ENCODE measurements around the gene MAPK1. TPM values are rescaled to one million over a fixed set of nuclear protein-coding genes. Genes with fewer than 3 reads are reported as not detected.
"Not testable (repeated sequence)": the region's sequence is repeated elsewhere in the genome, so short reads cannot be mapped to it uniquely, and the experiment has no call there.

Gene MAPK1
- total RNA-seq, 1 experiment from 2014 or later: 90.3 TPM

DNA sequence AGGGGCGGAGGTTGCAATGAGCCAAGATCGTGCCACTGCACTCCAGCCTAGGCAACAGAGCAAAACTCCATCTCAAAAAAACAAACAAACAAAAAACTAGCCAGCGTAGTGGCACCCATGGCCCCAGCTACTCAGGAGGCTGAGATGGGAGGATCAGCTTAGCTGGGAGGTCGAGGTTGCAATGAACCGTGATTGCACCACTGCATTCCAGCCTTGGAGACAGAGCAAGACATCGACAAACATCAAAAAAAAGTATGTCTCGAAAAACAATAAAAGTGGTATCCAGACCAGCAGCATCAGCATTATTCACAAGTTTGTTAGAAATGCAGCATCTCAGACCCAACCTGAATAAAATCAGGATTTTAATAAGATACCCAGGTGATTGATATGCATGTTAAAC is 6.2 kb upstream of the MAPK1 start:
- H3T11ph ChIP-seq (ENCODE audit: low read length): no peak overlapping the region
- Mint-ChIP-seq H3K27me3 (ENCODE audit: low read depth) (peaks cover 10% of the 10 kb centered on the region), H3K9me3 (no peaks in the 10 kb centered on the region), H3K36me3 (ENCODE audit: insufficient read depth in 1 of 3, low read depth in 3 of 3) (no peaks in the 10 kb centered on the region), H3K4me3 (no peak overlapping the region), H3K4me1 (peaks cover 0 to 2% of the 10 kb centered on the region in 2 experiments; a peak in 2 of 4 replicates), H3K27ac (no peak overlapping the region; a peak in 1 of 7 replicates)
- H2AK5ac ChIP-seq (ENCODE audit: insufficient read length, low read length): no peak overlapping the region
- no peaks in the 10 kb centered on the region for H3K23me2 ChIP-seq (ENCODE audit: insufficient read length, low read depth, low read length, poor library complexity, severe bottlenecking)
- TF ChIP-seq, protein P1, sequence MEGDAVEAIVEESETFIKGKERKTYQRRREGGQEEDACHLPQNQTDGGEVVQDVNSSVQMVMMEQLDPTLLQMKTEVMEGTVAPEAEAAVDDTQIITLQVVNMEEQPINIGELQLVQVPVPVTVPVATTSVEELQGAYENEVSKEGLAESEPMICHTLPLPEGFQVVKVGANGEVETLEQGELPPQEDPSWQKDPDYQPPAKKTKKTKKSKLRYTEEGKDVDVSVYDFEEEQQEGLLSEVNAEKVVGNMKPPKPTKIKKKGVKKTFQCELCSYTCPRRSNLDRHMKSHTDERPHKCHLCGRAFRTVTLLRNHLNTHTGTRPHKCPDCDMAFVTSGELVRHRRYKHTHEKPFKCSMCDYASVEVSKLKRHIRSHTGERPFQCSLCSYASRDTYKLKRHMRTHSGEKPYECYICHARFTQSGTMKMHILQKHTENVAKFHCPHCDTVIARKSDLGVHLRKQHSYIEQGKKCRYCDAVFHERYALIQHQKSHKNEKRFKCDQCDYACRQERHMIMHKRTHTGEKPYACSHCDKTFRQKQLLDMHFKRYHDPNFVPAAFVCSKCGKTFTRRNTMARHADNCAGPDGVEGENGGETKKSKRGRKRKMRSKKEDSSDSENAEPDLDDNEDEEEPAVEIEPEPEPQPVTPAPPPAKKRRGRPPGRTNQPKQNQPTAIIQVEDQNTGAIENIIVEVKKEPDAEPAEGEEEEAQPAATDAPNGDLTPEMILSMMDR (conservative IDR thresholded peaks at IDR 0.05): no peak
- no peak overlapping the region for H2BK20ac ChIP-seq (ENCODE audit: low read depth, low read length, poor library complexity, severe bottlenecking)
- no peak overlapping the region for H3K4ac ChIP-seq (ENCODE audit: low read depth, low read length)
- H3K27me3 ChIP-seq (ENCODE audit: insufficient read depth, low read length): no peaks in the 10 kb centered on the region
- H3K79me1 ChIP-seq (ENCODE audit: insufficient read depth, low read depth, low read length, poor library complexity, severe bottlenecking): no peaks in the 10 kb centered on the region
- H2BK15ac ChIP-seq (ENCODE audit: low read depth, low read length): no peak overlapping the region
- H4K91ac ChIP-seq (ENCODE audit: insufficient read length, low read depth, low read length): no peak overlapping the region
- H3K27ac ChIP-seq (ENCODE audit: insufficient read length, low read depth, low read length): no peak overlapping the region
- H4K20me1 ChIP-seq (ENCODE audit: control insufficient read depth, insufficient read depth, insufficient read length): no peaks in the 10 kb centered on the region
- H2AFZ ChIP-seq (ENCODE audit: low read length): no peak overlapping the region
- no peak overlapping the region for H3K18ac ChIP-seq (ENCODE audit: insufficient read length, low read depth, low read length)
- no peaks in the 10 kb centered on the region for H3K4me1 ChIP-seq (ENCODE audit: insufficient read depth, low read length)
- no peak overlapping the region for H4K8ac ChIP-seq (replicated peaks; ENCODE audit: insufficient read length, low read depth, low read length)
- no peaks in the 10 kb centered on the region for H3K79me2 ChIP-seq (ENCODE audit: insufficient read depth, low read length)
- DNase-seq: no peak
- no peak overlapping the region for H3K4me2 ChIP-seq (ENCODE audit: insufficient read depth, insufficient read length, low read length)
- no peak overlapping the region for H4K5ac ChIP-seq (ENCODE audit: insufficient read length, low read depth, low read length)
- no peak overlapping the region for H2BK12ac ChIP-seq (ENCODE audit: insufficient read length, low read depth, low read length)
- H2BK5ac ChIP-seq (ENCODE audit: insufficient read length, low read length): no peak overlapping the region
- no peak overlapping the region for H3K23ac ChIP-seq (ENCODE audit: insufficient read length, low read depth, low read length)
- H3K9ac ChIP-seq (ENCODE audit: extremely low read depth, insufficient read length, low read length): no peak overlapping the region
- no peak overlapping the region for H3K14ac ChIP-seq (ENCODE audit: insufficient read depth, low read length)
- WGBS (ENCODE audit: extremely low coverage, insufficient read length, low lambda C conversion rate): no CpG with 5 or more reads among the region's 7 CpGs
- no peak overlapping the region for H3K56ac ChIP-seq (ENCODE audit: insufficient read length, low read depth, low read length)
- H3K9me3 ChIP-seq (ENCODE audit: control insufficient read depth, low read depth, low read length): no peaks in the 10 kb centered on the region
- H2BK120ac ChIP-seq (ENCODE audit: low read depth, low read length, poor library complexity, severe bottlenecking): no peak overlapping the region

DNA sequence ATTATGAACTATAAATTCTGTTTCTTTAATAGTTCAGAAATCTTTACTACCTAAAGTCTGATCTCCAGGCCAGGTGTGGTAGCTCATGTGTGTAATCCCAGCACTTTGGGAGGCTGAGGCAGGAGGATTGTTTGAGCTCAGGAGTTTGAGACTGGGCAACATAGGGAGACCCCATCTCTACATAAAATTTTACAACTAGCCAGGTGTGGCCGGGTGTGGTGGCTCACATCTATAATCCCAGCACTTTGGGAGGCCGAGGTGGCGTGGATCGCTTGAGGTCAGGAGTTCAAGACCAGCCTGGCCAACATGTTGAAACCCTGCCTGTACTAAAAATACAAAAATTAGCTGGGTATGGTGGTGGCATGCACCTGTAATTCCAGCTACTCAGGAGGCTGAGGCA is 5.3 kb upstream of the MAPK1 start:
- not testable (repeated sequence) for H3K27ac ChIP-seq (ENCODE audit: insufficient read length, low read depth, low read length); H2BK15ac ChIP-seq (ENCODE audit: low read depth, low read length); H3K9ac ChIP-seq (ENCODE audit: extremely low read depth, insufficient read length, low read length); H3K4me3 Mint-ChIP-seq; H3K27ac Mint-ChIP-seq; H4K8ac ChIP-seq (replicated peaks; ENCODE audit: insufficient read length, low read depth, low read length); H3K36me3 Mint-ChIP-seq (ENCODE audit: insufficient read depth in 1 of 3, low read depth in 3 of 3); H2BK12ac ChIP-seq (ENCODE audit: insufficient read length, low read depth, low read length); H3K4me1 ChIP-seq (ENCODE audit: insufficient read depth, low read length); H3T11ph ChIP-seq (ENCODE audit: low read length); H3K23me2 ChIP-seq (ENCODE audit: insufficient read length, low read depth, low read length, poor library complexity, severe bottlenecking); DNase-seq; H3K4ac ChIP-seq (ENCODE audit: low read depth, low read length); H3K18ac ChIP-seq (ENCODE audit: insufficient read length, low read depth, low read length); H2BK120ac ChIP-seq (ENCODE audit: low read depth, low read length, poor library complexity, severe bottlenecking); H3K56ac ChIP-seq (ENCODE audit: insufficient read length, low read depth, low read length); H4K91ac ChIP-seq (ENCODE audit: insufficient read length, low read depth, low read length); H3K9me3 ChIP-seq (ENCODE audit: control insufficient read depth, low read depth, low read length); H3K79me1 ChIP-seq (ENCODE audit: insufficient read depth, low read depth, low read length, poor library complexity, severe bottlenecking); H3K23ac ChIP-seq (ENCODE audit: insufficient read length, low read depth, low read length); H3K79me2 ChIP-seq (ENCODE audit: insufficient read depth, low read length); H4K20me1 ChIP-seq (ENCODE audit: control insufficient read depth, insufficient read depth, insufficient read length); H3K4me1 Mint-ChIP-seq; H3K9me3 Mint-ChIP-seq; H2AFZ ChIP-seq (ENCODE audit: low read length); H3K27me3 ChIP-seq (ENCODE audit: insufficient read depth, low read length); H3K4me2 ChIP-seq (ENCODE audit: insufficient read depth, insufficient read length, low read length); H3K14ac ChIP-seq (ENCODE audit: insufficient read depth, low read length); H2AK5ac ChIP-seq (ENCODE audit: insufficient read length, low read length); H2BK20ac ChIP-seq (ENCODE audit: low read depth, low read length, poor library complexity, severe bottlenecking); H4K5ac ChIP-seq (ENCODE audit: insufficient read length, low read depth, low read length); H2BK5ac ChIP-seq (ENCODE audit: insufficient read length, low read length)
- no CpG with 5 or more reads among the region's 4 CpGs for WGBS (ENCODE audit: extremely low coverage, insufficient read length, low lambda C conversion rate)
- peaks cover 12% of the 10 kb centered on the region for H3K27me3 Mint-ChIP-seq (ENCODE audit: low read depth)

Data from H9 (cell line).